Ishikawa (cell line): ENCODE results near the gene GRIK2.

Experiments
- CEBPB ChIP-seq: IDR thresholded peaks from 2 replicates; pipeline ENCODE4 v1.6.1; 2012
- EP300 ChIP-seq: IDR thresholded peaks from 2 replicates; pipeline ENCODE4 v1.6.1; 2012; ENCODE audit warnings: borderline replicate concordance
- FOXM1 ChIP-seq: IDR thresholded peaks from 2 replicates; pipeline ENCODE4 v1.6.1; 2012; ENCODE audit warnings: low read depth, borderline replicate concordance
- REST ChIP-seq: IDR thresholded peaks from 2 replicates; pipeline ENCODE4 v1.6.1; 2012; ENCODE audit warnings: low read depth, mild to moderate bottlenecking
- TAF1 ChIP-seq: IDR thresholded peaks from 2 replicates; pipeline ENCODE4 v1.6.1; 2012; ENCODE audit warnings: low read depth, mild to moderate bottlenecking
- TEAD4 ChIP-seq: IDR thresholded peaks from 2 replicates; pipeline ENCODE4 v1.6.1; 2012
- USF1 ChIP-seq: IDR thresholded peaks from 2 replicates; pipeline ENCODE4 v1.6.1; 2012
- YY1 ChIP-seq: IDR thresholded peaks from 2 replicates; pipeline ENCODE4 v1.6.1; 2012; ENCODE audit warnings: low read depth

DNA sequence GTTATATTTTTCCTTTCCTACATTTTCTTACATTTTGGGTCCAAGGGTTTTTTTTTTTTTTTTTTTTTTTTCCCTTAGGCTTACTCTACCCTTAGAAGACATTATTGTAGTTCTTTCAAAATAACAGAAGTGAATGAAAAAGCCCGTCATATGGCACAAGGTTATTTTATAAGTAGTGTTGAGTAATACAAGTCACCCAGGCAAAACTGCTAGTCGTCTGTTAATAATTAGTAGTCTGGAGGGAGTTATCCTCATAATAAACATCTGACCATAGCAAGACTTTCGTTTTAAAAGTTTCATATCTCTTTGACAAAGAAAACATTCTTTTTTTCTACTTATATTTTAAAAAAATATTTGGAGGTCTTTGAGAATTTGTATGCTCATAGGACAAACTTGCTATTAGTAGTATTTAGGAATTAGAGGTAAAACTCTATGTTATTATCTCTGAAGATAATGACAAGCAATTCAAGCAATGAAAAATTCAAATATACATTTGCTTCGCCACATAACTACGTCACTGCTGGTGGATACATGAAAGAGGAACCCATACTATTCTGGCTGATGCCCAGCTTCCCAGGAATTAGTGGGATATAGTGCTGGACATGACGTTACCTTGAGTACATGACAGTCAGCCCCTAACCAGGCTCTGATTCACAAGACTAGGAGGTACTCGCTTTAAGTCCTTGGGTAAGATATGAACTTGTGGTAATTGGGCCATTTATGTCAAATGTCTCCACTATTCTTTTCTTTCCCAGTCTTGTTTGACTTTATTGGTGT is 532.8 kb downstream of the GRIK2 start:
- TF ChIP-seq TAF1 (no peak), EP300 (no peak), USF1 (no peak), FOXM1 (no peak), TEAD4 (no peak), YY1 (no peak), CEBPB (no peak), REST (no peak)
